Raji (cell line): ENCODE data around the gene THADA.

Experiments used
- POLR2A ChIP-seq: IDR thresholded peaks from 2 replicates; pipeline ENCODE4 v1.6.1; 2011; ENCODE audit warnings: low read depth, low read length, control low read depth; ENCODE audit not compliant: insufficient read depth

THADA gene

GRCh38 chr2:43391878-43392215 is 204.0 kb downstream of the THADA start:
- no peak for TF ChIP-seq POLR2A

- TF ChIP-seq POLR2A, result no peak
These were observed 204.5 kb downstream of the THADA start for GRCh38 chr2:43391201-43391877.

- TF ChIP-seq POLR2A, result no peak
These were observed 206.0 kb downstream of the THADA start for GRCh38 chr2:43389581-43390466.

- no peak for TF ChIP-seq POLR2A
These were observed 207.5 kb downstream of the THADA start for GRCh38 chr2:43388371-43388770.

- TF ChIP-seq POLR2A, result no peak
These were observed 208.5 kb downstream of the THADA start for GRCh38 chr2:43387092-43388062.

GRCh38 chr2:43384143-43384542 is 211.7 kb downstream of the THADA start:
- no peak for TF ChIP-seq POLR2A

GRCh38 chr2:43383533-43383932 is 212.3 kb downstream of the THADA start:
- no peak for TF ChIP-seq POLR2A

- TF ChIP-seq POLR2A, result no peak
These were observed 216.3 kb downstream of the THADA start for GRCh38 chr2:43379494-43379893.

GRCh38 chr2:43377327-43377726 is 218.5 kb downstream of the THADA start:
- TF ChIP-seq POLR2A, result no peak

- TF ChIP-seq POLR2A, result no peak
These were observed 219.2 kb downstream of the THADA start for GRCh38 chr2:43376523-43377198.

GRCh38 chr2:43375746-43376522 is 219.9 kb downstream of the THADA start:
- TF ChIP-seq POLR2A, result no peak

GRCh38 chr2:43372416-43373081 is 223.3 kb downstream of the THADA start:
- no peak for TF ChIP-seq POLR2A

GRCh38 chr2:43370705-43371104 is 225.1 kb downstream of the THADA start:
- TF ChIP-seq POLR2A, result no peak

- TF ChIP-seq POLR2A, result no peak
These were observed 225.7 kb downstream of the THADA start for GRCh38 chr2:43370146-43370545.
